HG03378 (cell line): ENCODE results near the gene KCNJ5.
"Not testable (repeated sequence)": the region's sequence is repeated elsewhere in the genome, so short reads cannot be mapped to it uniquely, and the experiment has no call there.

Experiments
- ATAC-seq: cut with Tn5 transposase; IDR thresholded peaks from one replicate; pipeline ENCODE4 v1.9.1; 2021; ENCODE audit warnings: mild to moderate bottlenecking, moderate library complexity; ENCODE audit not compliant: unreplicated experiment

The KCNJ5 gene

GRCh38 chr11:128909438-128910125 lies 18.4 kb downstream of the KCNJ5 start:
- no peak for ATAC-seq

- no peak for ATAC-seq
Measured at GRCh38 chr11:128910576-128910975, 19.4 kb downstream of the KCNJ5 start.

GRCh38 chr11:128911239-128911638 lies 20.1 kb downstream of the KCNJ5 start:
- no peak for ATAC-seq

DNA sequence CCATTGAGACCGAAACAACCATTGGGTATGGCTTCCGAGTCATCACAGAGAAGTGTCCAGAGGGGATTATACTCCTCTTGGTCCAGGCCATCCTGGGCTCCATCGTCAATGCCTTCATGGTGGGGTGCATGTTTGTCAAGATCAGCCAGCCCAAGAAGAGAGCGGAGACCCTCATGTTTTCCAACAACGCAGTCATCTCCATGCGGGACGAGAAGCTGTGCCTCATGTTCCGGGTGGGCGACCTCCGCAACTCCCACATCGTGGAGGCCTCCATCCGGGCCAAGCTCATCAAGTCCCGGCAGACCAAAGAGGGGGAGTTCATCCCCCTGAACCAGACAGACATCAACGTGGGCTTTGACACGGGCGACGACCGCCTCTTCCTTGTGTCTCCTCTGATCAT lies 20.5 kb downstream of the KCNJ5 start:
- no peak for ATAC-seq

DNA sequence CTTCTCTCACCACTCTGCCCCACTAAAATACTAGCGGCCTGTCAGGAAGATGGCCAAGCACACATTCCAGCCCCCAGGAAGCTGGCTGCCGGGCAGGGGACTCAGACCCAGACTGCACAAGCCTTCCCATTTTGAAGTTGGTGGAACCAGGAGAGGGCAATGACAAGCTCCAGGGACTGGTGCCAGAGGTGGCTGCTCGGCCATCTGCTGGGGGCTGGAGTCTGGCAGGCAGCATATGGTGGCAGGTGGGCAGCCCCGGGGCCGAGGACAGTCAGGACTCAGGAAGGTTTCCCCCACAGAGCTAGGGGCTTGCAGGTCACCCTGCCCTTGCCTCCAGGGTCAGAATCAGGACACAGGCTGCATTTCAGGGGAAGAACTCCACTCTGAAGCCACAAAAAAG lies 22.6 kb downstream of the KCNJ5 start:
- no peak for ATAC-seq

DNA sequence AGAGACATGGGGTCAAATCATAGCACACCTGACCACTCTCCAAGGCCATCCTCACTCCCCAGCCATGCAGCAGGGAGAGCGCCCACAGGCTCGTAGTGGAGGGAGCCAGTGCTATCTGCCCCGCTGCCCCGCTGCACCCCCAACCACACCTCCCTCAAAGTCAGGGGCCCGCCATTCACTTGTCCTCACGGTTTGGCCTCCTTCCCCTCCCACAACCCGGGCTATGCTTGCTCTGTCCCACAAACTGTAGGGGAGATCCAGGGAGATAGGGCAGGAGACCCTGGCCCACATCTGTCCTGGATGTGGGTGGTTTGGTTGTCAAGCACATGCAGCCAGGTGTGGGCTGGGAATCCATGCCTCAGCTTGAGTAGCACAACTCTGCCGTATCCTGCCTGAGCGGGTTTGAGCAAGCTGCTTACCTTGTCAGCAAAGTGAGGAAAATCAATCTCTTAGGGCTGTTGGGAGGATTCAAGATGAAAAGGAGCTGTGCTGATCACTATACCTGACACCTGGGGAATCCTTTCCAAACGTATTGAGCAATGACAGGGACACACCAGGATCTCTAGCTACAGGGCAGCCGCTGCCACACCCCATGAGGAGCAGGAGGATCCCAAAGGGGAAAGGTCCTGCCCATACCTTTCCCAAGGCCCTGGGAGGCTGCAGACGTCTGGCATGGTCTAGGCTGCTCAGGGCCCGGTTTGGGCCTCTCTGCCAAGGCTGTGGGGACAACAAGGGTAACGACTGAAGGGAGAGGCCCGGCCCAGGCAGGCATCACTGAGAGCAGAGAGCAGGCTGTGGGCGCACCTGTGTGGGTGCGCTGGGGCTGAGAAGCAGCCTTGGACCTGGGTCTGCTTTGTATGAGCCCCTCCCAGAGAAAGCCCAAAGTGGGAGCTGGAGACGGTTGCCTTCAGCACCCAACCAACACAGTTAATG lies 23.3 kb downstream of the KCNJ5 start:
- ATAC-seq, result no peak

- ATAC-seq, result no peak
Measured at GRCh38 chr11:128915149-128915521, 24.0 kb downstream of the KCNJ5 start.

DNA sequence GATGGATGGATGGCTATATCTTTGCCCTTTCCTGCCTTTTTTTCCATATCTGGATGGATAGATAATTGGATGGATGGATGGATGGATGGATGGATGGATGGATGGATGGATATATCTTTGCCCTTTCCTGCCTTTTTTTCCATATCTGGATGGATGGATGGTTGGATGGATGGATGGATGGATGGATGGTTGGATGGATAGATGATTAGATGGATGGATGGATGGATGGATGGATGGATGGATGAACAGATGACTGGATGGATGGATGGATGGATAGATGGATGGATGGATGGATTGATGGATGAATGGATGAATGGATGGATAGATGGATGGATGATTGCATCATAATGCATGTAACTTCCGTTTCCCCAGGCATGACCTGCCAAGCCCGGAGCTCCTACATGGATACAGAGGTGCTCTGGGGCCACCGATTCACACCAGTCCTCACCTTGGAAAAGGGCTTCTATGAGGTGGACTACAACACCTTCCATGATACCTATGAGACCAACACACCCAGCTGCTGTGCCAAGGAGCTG lies 24.9 kb downstream of the KCNJ5 start:
- ATAC-seq, result no peak

- no peak for ATAC-seq
Measured at GRCh38 chr11:128916681-128917080, 25.5 kb downstream of the KCNJ5 start.

- peak; percentile 51 for ATAC-seq
Measured at GRCh38 chr11:128917144-128917724, 26.1 kb downstream of the KCNJ5 start.

DNA sequence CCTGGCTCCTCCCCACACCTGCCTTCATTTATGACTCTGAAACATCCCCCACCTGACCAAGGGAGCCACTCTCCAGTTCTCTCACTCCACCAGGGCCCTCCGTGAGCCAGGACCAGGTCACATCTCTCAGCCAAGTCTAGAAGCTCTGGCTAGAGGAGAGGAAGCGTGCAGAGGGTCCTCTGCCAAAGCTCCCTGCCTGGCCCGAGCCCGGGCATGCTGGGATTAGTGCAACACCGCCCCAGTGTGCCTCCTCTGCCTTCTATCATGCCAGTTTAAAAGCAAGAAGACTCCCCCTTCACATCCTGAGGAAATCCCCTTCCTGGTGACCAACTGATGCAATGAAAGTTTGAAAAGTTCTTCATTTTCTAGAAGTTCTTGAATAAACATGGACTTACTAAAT lies 28.1 kb downstream of the KCNJ5 start:
- no peak for ATAC-seq

DNA sequence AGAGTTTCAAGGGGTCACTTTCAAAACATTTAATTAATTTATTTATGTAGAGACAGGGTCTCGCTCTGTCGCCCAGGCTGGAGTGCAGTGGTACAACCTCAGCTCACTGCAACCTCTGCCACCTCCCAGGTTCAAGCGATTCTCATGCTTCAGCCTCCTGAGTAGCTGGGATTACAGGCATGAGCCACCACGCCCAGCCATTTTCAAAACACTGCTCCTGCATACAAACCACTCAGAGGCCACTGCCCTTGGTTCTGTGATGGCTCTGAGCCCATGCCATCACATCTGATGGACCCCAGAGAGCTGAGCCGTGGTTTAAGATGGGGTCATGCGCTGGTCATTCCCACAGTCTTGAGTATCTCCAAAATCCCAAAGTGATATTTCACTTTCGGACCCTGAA lies 28.5 kb downstream of the KCNJ5 start:
- not testable (repeated sequence) for ATAC-seq

GRCh38 chr11:128920666-128921065 lies 29.5 kb downstream of the KCNJ5 start:
- ATAC-seq, result no peak

GRCh38 chr11:128921793-128922192 lies 30.6 kb downstream of the KCNJ5 start:
- no peak for ATAC-seq

GRCh38 chr11:128924104-128924503 lies 32.9 kb downstream of the KCNJ5 start:
- no peak for ATAC-seq

DNA sequence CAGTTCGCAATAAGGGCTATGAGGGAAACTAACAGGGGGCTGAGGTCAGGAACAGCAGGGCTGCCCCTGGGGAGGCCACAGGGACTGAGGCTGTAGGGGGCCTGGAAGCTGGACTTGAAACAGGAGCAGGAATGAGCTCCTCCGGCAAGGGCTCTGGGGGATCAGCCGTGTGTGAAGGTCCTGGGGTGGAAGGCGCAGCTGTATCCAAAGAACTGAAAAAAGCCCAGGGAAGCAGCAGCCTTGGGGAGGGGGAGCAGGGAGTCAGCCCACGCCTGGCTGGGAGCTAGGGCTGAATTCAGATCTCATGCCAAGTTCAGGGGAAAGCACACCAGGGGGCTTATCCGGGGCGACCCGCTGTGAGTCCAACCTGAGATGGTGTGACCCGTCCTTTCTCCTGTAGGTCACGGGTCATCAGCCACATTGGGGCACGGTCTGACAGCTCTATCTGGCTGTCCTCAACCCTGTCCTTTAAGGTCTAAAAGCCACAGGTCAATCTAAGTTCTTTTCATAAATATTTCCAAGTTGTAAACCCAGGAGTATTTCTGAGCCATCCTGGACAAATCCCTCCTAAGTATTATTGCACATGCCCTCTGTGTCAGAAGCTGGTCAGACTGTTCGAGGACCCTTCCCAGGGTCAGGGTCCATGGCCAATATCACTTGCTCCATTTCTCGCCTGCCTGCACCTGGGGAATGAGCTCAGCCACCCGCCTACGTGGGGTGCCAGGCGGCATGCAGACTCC lies 33.5 kb downstream of the KCNJ5 start:
- no peak for ATAC-seq

- no peak for ATAC-seq
Measured at GRCh38 chr11:128925250-128925600, 34.1 kb downstream of the KCNJ5 start.

GRCh38 chr11:128926000-128926399 lies 34.8 kb downstream of the KCNJ5 start:
- ATAC-seq, result no peak

GRCh38 chr11:128926437-128927107 lies 35.4 kb downstream of the KCNJ5 start:
- ATAC-seq, result no peak

DNA sequence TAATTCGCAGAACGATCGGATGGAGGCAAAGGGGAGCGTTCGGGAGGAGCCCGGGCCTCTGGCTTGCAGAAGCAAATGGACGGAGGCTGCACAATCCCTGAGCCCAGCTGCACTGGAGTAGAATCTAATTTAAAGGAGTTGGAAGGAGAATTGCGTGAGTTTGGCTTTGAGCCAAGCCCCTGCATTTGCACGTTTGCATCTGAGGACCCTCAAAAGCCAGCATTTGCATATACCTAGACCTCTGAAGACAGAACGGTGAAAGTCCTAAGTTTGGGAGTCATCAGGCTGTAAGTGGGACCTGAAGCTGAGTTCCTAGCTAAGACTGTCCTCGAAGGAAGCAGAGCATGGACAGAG lies 35.9 kb downstream of the KCNJ5 start:
- ATAC-seq, result no peak
